GM12801 (cell line): ENCODE data around the gene WWOX.

ENCODE experiments used
- TF ChIP-seq, protein P1 (sequence below): IDR thresholded peaks from one replicate; pipeline ENCODE4 v1.5.1; 2011; ENCODE audit warnings: control low read depth; ENCODE audit not compliant: insufficient read length; ENCODE audit errors: extremely low read depth

Gene WWOX

DNA sequence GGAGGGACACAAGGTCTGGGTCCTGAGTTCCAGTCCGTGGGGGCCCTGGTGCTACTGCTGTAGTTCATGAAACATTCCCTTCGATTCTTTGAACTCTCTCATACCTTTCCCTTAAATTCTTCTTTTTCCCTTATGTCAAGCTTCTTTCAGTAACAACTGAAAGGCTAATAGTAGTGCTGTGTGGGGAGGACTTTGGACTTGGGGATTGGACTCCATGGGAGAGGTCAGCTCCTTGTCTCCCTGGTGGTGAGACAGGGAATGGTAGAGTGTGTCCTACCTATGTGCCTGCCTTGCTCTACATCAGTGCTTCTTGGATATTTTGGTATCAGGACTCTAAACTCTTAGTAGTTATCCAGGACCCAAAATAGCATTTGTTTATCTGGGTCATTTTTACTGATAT is 628.1 kb downstream of the WWOX start:
- TF ChIP-seq, protein P1, sequence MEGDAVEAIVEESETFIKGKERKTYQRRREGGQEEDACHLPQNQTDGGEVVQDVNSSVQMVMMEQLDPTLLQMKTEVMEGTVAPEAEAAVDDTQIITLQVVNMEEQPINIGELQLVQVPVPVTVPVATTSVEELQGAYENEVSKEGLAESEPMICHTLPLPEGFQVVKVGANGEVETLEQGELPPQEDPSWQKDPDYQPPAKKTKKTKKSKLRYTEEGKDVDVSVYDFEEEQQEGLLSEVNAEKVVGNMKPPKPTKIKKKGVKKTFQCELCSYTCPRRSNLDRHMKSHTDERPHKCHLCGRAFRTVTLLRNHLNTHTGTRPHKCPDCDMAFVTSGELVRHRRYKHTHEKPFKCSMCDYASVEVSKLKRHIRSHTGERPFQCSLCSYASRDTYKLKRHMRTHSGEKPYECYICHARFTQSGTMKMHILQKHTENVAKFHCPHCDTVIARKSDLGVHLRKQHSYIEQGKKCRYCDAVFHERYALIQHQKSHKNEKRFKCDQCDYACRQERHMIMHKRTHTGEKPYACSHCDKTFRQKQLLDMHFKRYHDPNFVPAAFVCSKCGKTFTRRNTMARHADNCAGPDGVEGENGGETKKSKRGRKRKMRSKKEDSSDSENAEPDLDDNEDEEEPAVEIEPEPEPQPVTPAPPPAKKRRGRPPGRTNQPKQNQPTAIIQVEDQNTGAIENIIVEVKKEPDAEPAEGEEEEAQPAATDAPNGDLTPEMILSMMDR: no peak

- TF ChIP-seq, protein P1: no peak
Observed at GRCh38 chr16:78729687-78730086, 630.2 kb downstream of the WWOX start.

DNA sequence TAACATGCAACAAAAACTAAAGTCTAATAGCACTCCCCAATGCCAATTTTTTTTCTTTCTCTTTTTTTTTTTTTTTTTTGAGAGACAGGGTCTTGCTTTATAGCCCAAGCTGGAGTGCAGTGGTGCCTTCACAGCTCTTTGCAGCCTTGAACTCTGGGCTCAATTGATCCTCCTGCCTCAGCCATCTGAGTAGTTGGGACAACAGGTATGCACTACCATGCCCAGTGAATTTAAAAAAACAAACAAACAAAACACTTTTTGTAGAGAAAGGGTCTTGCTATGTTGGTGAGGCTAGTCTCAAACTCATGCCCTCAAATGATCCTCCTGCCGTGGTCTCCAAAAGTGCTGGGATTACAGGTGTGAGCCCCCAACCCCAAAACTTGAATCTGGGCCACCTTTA is 632.3 kb downstream of the WWOX start:
- TF ChIP-seq, protein P1: no peak

GRCh38 chr16:78732696-78733095 is 633.2 kb downstream of the WWOX start:
- TF ChIP-seq, protein P1: no peak

- TF ChIP-seq, protein P1: no peak
Observed at GRCh38 chr16:78735337-78735736, 635.9 kb downstream of the WWOX start.

- TF ChIP-seq, protein P1: no peak
Observed at GRCh38 chr16:78737630-78738029, 638.2 kb downstream of the WWOX start.

GRCh38 chr16:78738557-78738956 is 639.1 kb downstream of the WWOX start:
- TF ChIP-seq, protein P1: no peak

- TF ChIP-seq, protein P1: no peak
Observed at GRCh38 chr16:78740269-78740668, 640.8 kb downstream of the WWOX start.
